ENCODE data around the gene SCYL2.
"Not testable (repeated sequence)": the region's sequence is repeated elsewhere in the genome, so short reads cannot be mapped to it uniquely, and the experiment has no call there.

SCYL2 gene

DNA sequence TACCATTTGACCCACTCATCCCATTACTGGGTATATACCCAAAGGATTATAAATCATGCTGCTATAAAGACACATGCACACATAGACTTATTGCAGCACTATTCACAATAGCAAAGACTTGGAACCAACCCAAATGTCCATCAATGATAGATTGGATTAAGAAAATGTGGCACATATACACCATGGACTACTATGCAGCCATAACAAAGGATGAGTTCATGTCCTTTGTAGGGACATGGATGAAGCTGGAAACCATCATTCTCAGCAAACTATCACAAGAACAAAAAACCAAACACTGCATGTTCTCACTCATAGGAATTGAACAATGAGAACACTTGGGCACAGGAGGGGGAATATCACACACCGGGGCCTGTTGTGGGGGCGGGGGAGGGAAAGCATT lies 75.9 kb downstream of the SCYL2 start:
- not testable (repeated sequence) for H3K4me3 ChIP-seq (ENCODE audit: low read length in 2 of 2); H3K9ac ChIP-seq (ENCODE audit: low read depth in 1 of 2, low read length in 2 of 2); H3K4me1 ChIP-seq (ENCODE audit: control insufficient read depth in 2 of 2, insufficient read depth in 2 of 2, low read length in 2 of 2); H3K27me3 ChIP-seq (ENCODE audit: control insufficient read depth in 2 of 2, insufficient read depth in 2 of 2, low read length in 2 of 2); H3K9me3 ChIP-seq (ENCODE audit: control insufficient read depth in 2 of 2, low read length in 2 of 2); H3K27ac ChIP-seq (ENCODE audit: low read depth in 2 of 2, low read length in 2 of 2)
- peaks cover 10 to 12% of the 10 kb centered on the region in 2 donors for H3K36me3 ChIP-seq (ENCODE audit: control insufficient read depth in 2 of 2, insufficient read depth in 2 of 2, low read length in 2 of 2)

DNA sequence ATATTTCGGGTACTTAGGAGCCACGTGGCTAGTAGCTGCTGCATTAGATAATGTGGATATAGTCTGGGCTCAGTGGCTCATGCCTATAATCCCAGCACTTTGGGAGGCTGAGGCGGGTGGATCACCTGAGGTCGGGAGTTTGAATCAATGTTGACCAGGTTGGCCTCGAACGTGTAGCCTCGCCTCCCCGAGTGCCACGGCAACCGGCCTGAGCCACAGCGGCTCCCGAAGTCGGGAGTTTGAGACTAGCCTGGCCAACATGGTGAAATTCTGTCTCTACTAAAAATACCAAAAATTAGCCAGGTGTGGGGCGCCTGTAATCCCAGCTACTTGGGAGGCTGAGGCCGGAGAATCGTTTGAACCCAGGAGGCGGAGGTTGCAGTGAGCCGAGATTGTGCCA lies 77.4 kb downstream of the SCYL2 start:
- not testable (repeated sequence) for H3K9ac ChIP-seq (ENCODE audit: low read depth in 1 of 2, low read length in 2 of 2); H3K4me1 ChIP-seq (ENCODE audit: control insufficient read depth in 2 of 2, insufficient read depth in 2 of 2, low read length in 2 of 2); H3K4me3 ChIP-seq (ENCODE audit: low read length in 2 of 2); H3K27me3 ChIP-seq (ENCODE audit: control insufficient read depth in 2 of 2, insufficient read depth in 2 of 2, low read length in 2 of 2); H3K36me3 ChIP-seq (ENCODE audit: control insufficient read depth in 2 of 2, insufficient read depth in 2 of 2, low read length in 2 of 2); H3K9me3 ChIP-seq (ENCODE audit: control insufficient read depth in 2 of 2, low read length in 2 of 2)
- H3K27ac ChIP-seq (ENCODE audit: low read depth in 2 of 2, low read length in 2 of 2): peak overlapping the region in 1 of 2 donors; percentile 0

DNA sequence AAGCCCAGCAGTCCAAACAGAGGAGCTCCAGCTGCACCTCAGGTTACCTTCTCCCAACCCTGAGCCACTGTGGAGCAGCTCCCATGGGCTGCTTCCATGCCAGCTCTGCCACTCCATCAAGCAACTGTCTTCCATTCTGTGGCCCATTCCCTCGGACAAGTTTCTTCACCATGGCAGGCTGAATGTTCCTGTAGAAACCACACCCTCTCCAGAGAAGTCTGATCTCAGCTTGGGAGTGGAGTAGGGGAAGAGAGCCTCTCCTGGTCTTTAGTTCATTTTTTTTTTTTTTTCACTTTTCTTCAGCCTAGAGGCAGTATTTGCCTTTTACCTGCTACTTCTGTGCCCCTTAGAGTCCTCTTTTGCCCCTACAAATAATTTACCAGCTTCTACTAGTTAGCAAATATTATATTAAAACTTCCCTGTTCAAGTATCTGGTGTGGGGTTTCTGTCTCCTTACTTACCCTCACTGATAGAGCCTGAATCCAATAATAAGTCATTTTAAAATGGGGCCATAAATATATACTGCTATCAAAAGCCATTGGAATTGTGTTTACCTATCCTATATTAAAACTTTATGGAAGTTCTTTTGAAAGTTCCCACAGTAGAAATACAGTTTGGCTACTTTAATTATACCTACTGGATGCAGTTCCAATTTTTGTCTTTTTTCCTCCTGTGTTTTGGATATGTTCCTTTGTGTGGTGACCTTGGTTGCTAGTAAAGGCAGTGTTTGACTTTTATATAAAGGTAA lies 78.2 kb downstream of the SCYL2 start:
- H3K36me3 ChIP-seq (ENCODE audit: control insufficient read depth in 2 of 2, insufficient read depth in 2 of 2, low read length in 2 of 2): no peaks in the 10 kb centered on the region
- no peaks in the 10 kb centered on the region for H3K9me3 ChIP-seq (ENCODE audit: control insufficient read depth in 2 of 2, low read length in 2 of 2)
- no peak overlapping the region for H3K4me3 ChIP-seq (ENCODE audit: low read length in 2 of 2)
- H3K9ac ChIP-seq (ENCODE audit: low read depth in 1 of 2, low read length in 2 of 2): no peak overlapping the region
- no peaks in the 10 kb centered on the region for H3K27me3 ChIP-seq (ENCODE audit: control insufficient read depth in 2 of 2, insufficient read depth in 2 of 2, low read length in 2 of 2)
- peaks cover 0 to 9% of the 10 kb centered on the region in 2 donors for H3K4me1 ChIP-seq (ENCODE audit: control insufficient read depth in 2 of 2, insufficient read depth in 2 of 2, low read length in 2 of 2)
- H3K27ac ChIP-seq (ENCODE audit: low read depth in 2 of 2, low read length in 2 of 2): peak overlapping the region; percentile 0 to 71

DNA sequence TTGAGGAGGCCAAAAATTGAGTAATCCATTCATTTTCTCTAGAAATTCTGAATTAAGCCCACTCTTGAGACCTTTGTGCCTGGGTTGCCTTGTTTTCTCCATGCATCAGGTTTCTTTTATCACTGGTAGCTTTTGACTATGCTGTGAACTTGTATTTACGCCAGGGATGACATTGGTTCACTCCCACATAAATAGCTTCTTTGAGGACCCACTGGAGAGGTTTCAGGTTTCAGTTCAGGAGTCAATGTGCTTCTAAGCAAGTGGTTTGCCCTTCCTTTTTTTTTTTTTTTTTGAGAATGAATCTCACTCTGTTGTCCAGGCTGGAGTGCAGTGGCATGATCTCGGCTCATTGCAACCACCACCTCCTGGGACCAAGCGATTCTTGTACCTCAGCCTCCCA lies 79.7 kb downstream of the SCYL2 start:
- Histone ChIP-seq H3K4me3 (ENCODE audit: low read length in 2 of 2) (no peak overlapping the region), H3K36me3 (ENCODE audit: control insufficient read depth in 2 of 2, insufficient read depth in 2 of 2, low read length in 2 of 2) (no peaks in the 10 kb centered on the region), H3K4me1 (ENCODE audit: control insufficient read depth in 2 of 2, insufficient read depth in 2 of 2, low read length in 2 of 2) (peaks cover 0 to 9% of the 10 kb centered on the region in 2 donors), H3K9ac (ENCODE audit: low read depth in 1 of 2, low read length in 2 of 2) (no peak overlapping the region), H3K27ac (ENCODE audit: low read depth in 2 of 2, low read length in 2 of 2) (no peak overlapping the region), H3K27me3 (ENCODE audit: control insufficient read depth in 2 of 2, insufficient read depth in 2 of 2, low read length in 2 of 2) (no peaks in the 10 kb centered on the region), H3K9me3 (ENCODE audit: control insufficient read depth in 2 of 2, low read length in 2 of 2) (no peaks in the 10 kb centered on the region)

DNA sequence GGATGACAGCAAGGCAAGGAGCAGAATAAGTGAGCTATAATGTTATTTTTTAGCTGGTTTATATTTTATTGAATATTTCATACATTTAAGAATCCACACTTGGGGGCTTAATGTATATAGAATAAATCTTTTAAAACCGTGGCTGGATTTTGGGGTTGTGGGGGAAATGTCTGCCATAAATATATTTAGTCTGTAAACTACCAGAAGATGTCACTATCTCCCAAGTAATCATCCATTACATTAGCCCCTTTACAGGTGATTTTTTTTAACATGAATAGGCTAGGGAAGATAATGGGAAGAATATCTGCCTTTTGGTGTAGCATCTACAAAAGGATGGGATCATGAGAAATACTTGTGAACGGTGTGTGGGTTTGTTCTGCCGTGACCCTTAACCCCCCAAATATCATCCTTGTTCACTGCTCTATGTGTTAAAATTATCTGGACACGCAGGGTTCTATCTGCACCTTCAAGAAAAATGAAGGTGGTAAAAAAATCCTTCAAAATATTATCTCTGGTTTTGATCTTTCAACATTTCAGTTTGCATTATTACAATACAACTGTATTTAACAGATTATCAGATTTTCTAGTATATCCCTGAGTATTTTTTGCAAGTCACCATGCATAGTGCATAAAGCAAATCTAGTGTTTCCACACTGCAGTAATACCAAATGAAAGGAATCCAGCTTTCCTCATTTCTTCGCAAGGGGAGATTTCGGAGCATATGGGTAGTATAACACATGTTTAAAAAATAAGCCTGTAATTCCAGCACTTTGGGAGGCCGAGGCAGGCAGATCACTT lies 81.9 kb downstream of the SCYL2 start:
- Histone ChIP-seq H3K4me1 (ENCODE audit: control insufficient read depth in 2 of 2, insufficient read depth in 2 of 2, low read length in 2 of 2) (peaks cover 0 to 9% of the 10 kb centered on the region in 2 donors), H3K27ac (ENCODE audit: low read depth in 2 of 2, low read length in 2 of 2) (no peak overlapping the region), H3K36me3 (ENCODE audit: control insufficient read depth in 2 of 2, insufficient read depth in 2 of 2, low read length in 2 of 2) (no peaks in the 10 kb centered on the region)

DNA sequence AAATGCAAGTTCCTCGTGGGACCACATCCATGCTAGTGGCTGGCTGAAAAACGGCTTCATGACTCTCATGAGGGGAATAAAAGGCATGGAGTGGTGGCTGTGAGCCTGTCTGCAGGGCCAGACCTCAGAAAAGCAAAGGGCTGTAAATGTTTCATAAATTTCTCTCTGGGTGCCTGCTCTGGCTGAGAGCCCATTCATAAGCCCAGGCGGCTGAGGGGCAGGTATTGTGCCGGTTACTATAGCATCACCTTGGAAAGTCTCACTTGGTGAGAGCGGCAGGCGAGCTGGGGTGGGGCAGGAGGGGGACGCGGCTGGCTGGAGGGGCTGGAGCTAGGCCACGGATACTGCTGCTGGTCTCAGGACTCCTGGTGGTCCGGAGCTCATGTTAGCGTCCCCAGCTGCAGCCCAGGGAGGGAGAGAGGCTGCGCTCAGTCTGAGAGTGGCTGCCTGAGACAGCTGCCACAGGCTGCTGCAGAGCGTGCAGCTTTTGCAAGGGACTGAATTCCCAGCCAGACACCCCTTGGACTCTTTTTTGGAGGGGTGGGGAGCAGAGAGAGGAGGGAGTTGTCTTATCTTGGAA lies 89.8 kb downstream of the SCYL2 start, which contains the start of gene SLC17A8:
Gene SLC17A8 (plus strand): TSS at position 431 of the 580 bp plus-strand sequence. CDS start 318 bp downstream, outside the sequence.
- Histone ChIP-seq H3K4me3 (ENCODE audit: low read length in 2 of 2) (peak within 1 kb of the TSS; percentile 21 to 22), H3K27me3 (ENCODE audit: control insufficient read depth in 2 of 2, insufficient read depth in 2 of 2, low read length in 2 of 2) (no peaks in the 10 kb centered on the region), H3K27ac (ENCODE audit: low read depth in 2 of 2, low read length in 2 of 2) (no peak within 1 kb of the TSS), H3K9ac (ENCODE audit: low read depth in 1 of 2, low read length in 2 of 2) (peak within 1 kb of the TSS in 1 of 2 donors; percentile 27), H3K36me3 (ENCODE audit: control insufficient read depth in 2 of 2, insufficient read depth in 2 of 2, low read length in 2 of 2) (no peaks in the 10 kb centered on the region), H3K9me3 (ENCODE audit: control insufficient read depth in 2 of 2, low read length in 2 of 2) (no peaks in the 10 kb centered on the region), H3K4me1 (ENCODE audit: control insufficient read depth in 2 of 2, insufficient read depth in 2 of 2, low read length in 2 of 2) (peaks cover 0 to 12% of the 10 kb centered on the region in 2 donors)

More for the DNA sequence above, 81.9 kb downstream of the SCYL2 start:
- H3K9me3 ChIP-seq (ENCODE audit: control insufficient read depth in 2 of 2, low read length in 2 of 2): no peaks in the 10 kb centered on the region
- no peak overlapping the region for H3K9ac ChIP-seq (ENCODE audit: low read depth in 1 of 2, low read length in 2 of 2)
- H3K27me3 ChIP-seq (ENCODE audit: control insufficient read depth in 2 of 2, insufficient read depth in 2 of 2, low read length in 2 of 2): no peaks in the 10 kb centered on the region
- no peak overlapping the region for H3K4me3 ChIP-seq (ENCODE audit: low read length in 2 of 2)

DNA sequence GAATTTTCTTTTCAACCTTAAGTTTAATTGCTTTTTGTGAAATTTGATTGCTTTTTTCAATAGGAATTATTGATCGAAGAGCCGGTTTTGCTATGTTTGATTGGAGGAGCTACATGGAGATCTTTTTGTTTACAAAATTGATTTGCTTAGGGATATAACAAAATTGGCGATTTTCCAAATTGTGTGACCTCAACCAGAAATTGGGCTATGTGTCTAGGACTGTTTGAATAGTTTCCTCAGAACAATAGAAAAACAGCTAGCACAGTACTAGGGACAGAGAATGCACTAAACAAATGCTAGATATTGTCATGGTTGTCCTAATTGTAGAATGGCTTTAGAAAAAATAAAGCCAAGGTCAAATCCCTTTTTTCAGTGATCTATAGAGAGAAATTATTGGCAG lies 92.3 kb downstream of the SCYL2 start:
- no peak overlapping the region for H3K9ac ChIP-seq (ENCODE audit: low read depth in 1 of 2, low read length in 2 of 2)
- H3K27me3 ChIP-seq (ENCODE audit: control insufficient read depth in 2 of 2, insufficient read depth in 2 of 2, low read length in 2 of 2): no peaks in the 10 kb centered on the region
- H3K36me3 ChIP-seq (ENCODE audit: control insufficient read depth in 2 of 2, insufficient read depth in 2 of 2, low read length in 2 of 2): no peaks in the 10 kb centered on the region
- H3K9me3 ChIP-seq (ENCODE audit: control insufficient read depth in 2 of 2, low read length in 2 of 2): no peaks in the 10 kb centered on the region
- H3K27ac ChIP-seq (ENCODE audit: low read depth in 2 of 2, low read length in 2 of 2): no peak overlapping the region
- peaks cover 0 to 12% of the 10 kb centered on the region in 2 donors for H3K4me1 ChIP-seq (ENCODE audit: control insufficient read depth in 2 of 2, insufficient read depth in 2 of 2, low read length in 2 of 2)
- H3K4me3 ChIP-seq (ENCODE audit: low read length in 2 of 2): no peak overlapping the region

DNA sequence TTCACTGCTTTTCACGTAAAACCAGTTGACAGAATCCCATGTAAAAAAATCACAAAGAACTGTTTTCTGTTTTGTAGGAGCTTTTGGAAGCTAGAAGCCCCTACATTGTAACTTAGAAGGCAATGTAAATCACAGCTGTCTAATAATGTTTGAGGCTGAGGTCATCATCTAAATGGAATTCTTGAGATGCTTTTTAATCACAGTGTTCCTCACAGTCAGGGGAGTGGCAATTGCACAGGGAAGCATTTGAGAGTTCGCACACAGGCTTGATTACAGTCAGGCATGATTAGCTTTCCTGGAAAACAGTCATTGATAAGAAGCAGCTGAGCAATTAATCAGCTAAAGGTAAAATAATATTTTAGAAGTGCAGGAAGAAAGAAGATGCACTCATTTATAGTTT lies 92.8 kb downstream of the SCYL2 start:
- Histone ChIP-seq H3K27ac (ENCODE audit: low read depth in 2 of 2, low read length in 2 of 2) (no peak overlapping the region), H3K9me3 (ENCODE audit: control insufficient read depth in 2 of 2, low read length in 2 of 2) (no peaks in the 10 kb centered on the region)

DNA sequence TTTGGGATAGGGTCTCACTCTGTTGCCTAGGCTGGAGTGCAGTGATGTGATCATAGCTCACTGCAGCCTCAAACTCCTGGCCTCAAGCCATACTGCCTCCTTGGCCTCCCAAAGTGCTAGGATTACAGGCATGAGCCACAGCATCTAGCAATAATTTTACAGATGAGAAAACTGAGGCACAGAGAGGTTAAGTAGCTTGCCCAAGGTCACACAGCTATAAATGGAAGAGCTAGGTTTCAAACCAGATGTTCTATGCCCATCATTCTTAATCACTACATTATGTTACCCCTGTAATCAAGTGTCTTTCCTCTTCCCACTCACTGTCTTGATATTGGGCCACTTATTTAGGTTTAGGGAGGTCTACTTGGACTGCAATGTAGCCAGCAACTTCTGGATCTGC lies 93.5 kb downstream of the SCYL2 start:
- Histone ChIP-seq H3K27me3 (ENCODE audit: control insufficient read depth in 2 of 2, insufficient read depth in 2 of 2, low read length in 2 of 2) (no peaks in the 10 kb centered on the region), H3K27ac (ENCODE audit: low read depth in 2 of 2, low read length in 2 of 2) (no peak overlapping the region), H3K9me3 (ENCODE audit: control insufficient read depth in 2 of 2, low read length in 2 of 2) (no peaks in the 10 kb centered on the region), H3K4me3 (ENCODE audit: low read length in 2 of 2) (no peak overlapping the region), H3K9ac (ENCODE audit: low read depth in 1 of 2, low read length in 2 of 2) (no peak overlapping the region), H3K4me1 (ENCODE audit: control insufficient read depth in 2 of 2, insufficient read depth in 2 of 2, low read length in 2 of 2) (peaks cover 0 to 12% of the 10 kb centered on the region in 2 donors), H3K36me3 (ENCODE audit: control insufficient read depth in 2 of 2, insufficient read depth in 2 of 2, low read length in 2 of 2) (no peaks in the 10 kb centered on the region)

More for the DNA sequence above, 92.8 kb downstream of the SCYL2 start:
- peaks cover 0 to 12% of the 10 kb centered on the region in 2 donors for H3K4me1 ChIP-seq (ENCODE audit: control insufficient read depth in 2 of 2, insufficient read depth in 2 of 2, low read length in 2 of 2)
- no peaks in the 10 kb centered on the region for H3K36me3 ChIP-seq (ENCODE audit: control insufficient read depth in 2 of 2, insufficient read depth in 2 of 2, low read length in 2 of 2)
- H3K27me3 ChIP-seq (ENCODE audit: control insufficient read depth in 2 of 2, insufficient read depth in 2 of 2, low read length in 2 of 2): no peaks in the 10 kb centered on the region
- H3K9ac ChIP-seq (ENCODE audit: low read depth in 1 of 2, low read length in 2 of 2): no peak overlapping the region
- H3K4me3 ChIP-seq (ENCODE audit: low read length in 2 of 2): no peak overlapping the region

DNA sequence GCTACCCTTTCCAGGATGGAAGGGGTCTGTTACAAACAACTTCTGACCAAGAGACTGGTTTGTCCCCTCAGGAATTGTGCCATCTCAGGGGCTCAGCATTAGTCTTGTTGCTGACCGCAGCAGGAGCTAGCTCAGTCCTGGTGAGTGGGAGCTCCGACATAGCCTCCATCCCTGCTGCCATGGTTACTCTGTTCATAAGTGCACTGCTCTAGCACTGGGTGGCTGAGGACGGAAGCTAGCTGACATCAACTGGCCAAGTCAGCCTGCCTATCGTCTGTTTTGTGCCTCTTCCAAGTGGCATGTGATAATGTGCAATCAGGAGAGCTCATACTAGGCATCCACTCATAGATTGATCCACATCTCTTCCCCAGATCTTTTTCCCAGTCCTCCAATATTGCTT lies 97.3 kb downstream of the SCYL2 start:
- no peak overlapping the region for H3K27ac ChIP-seq (ENCODE audit: low read depth in 2 of 2, low read length in 2 of 2)
- H3K4me3 ChIP-seq (ENCODE audit: low read length in 2 of 2): no peak overlapping the region
- H3K9me3 ChIP-seq (ENCODE audit: control insufficient read depth in 2 of 2, low read length in 2 of 2): no peaks in the 10 kb centered on the region
- no peaks in the 10 kb centered on the region for H3K36me3 ChIP-seq (ENCODE audit: control insufficient read depth in 2 of 2, insufficient read depth in 2 of 2, low read length in 2 of 2)
- no peaks in the 10 kb centered on the region for H3K4me1 ChIP-seq (ENCODE audit: control insufficient read depth in 2 of 2, insufficient read depth in 2 of 2, low read length in 2 of 2)
- no peak overlapping the region for H3K9ac ChIP-seq (ENCODE audit: low read depth in 1 of 2, low read length in 2 of 2)
- H3K27me3 ChIP-seq (ENCODE audit: control insufficient read depth in 2 of 2, insufficient read depth in 2 of 2, low read length in 2 of 2): no peaks in the 10 kb centered on the region

Measured in mucosa of rectum (tissue), 2 donors.